Thyroid gland (tissue), 4 donors: ENCODE results near the gene SNX21.
A peak's percentile ranks its signal among the peaks of the same experiment; 100 is the strongest.

Experiments
- POLR2A ChIP-seq, 2 donors: fragments of 450-650 bp; IDR thresholded peaks; one replicate each; pipeline ENCODE4 v1.6.1; 2017; ENCODE audit warnings: antibody characterized with exemption in 2 of 2, mild to moderate bottlenecking in 2 of 2, moderate library complexity in 1 of 2
- TF ChIP-seq, protein P1 (sequence below), 6 experiments: fragments of 200-600 bp in 3 of 6; fragments of 450-650 bp in 3 of 6; sonication (generic) in 3 of 6; IDR thresholded peaks; one replicate each; pipeline ENCODE4 v1.5.1; 2016 to 2019; ENCODE audit warnings: antibody characterized with exemption in 6 of 6, mild to moderate bottlenecking in 2 of 6, inconsistent platforms in 1 of 6, moderate library complexity in 1 of 6

DNA sequence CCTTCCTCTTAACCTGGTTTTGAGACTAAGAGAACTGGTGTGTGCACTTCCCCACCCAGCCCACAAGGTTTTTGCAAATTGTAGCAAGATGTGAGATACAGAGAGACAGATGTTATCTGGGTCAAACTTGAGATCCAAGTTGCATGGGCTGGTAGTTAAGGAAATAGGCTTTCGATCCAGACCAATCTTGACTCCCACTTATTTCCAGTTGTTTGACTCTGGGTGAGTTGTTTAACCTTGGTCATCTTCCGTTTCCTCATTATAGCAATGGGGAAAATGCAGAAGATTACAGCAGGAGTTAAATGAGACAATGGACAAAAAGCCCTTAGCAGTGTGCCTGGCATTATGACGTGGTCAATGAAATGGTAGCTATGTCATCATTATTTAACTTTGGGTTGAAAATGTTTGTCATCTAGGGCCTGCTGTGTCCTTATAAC is 1.7 kb downstream of the SNX21 start:
- TF ChIP-seq, protein P1, sequence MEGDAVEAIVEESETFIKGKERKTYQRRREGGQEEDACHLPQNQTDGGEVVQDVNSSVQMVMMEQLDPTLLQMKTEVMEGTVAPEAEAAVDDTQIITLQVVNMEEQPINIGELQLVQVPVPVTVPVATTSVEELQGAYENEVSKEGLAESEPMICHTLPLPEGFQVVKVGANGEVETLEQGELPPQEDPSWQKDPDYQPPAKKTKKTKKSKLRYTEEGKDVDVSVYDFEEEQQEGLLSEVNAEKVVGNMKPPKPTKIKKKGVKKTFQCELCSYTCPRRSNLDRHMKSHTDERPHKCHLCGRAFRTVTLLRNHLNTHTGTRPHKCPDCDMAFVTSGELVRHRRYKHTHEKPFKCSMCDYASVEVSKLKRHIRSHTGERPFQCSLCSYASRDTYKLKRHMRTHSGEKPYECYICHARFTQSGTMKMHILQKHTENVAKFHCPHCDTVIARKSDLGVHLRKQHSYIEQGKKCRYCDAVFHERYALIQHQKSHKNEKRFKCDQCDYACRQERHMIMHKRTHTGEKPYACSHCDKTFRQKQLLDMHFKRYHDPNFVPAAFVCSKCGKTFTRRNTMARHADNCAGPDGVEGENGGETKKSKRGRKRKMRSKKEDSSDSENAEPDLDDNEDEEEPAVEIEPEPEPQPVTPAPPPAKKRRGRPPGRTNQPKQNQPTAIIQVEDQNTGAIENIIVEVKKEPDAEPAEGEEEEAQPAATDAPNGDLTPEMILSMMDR (IDR thresholded peaks at IDR 0.05): peak in 1 of 6 experiments; percentile 4
- no peak for TF ChIP-seq POLR2A (IDR thresholded peaks at IDR 0.05)
